Stimulated activated CD4-positive, alpha-beta T cell treated with anti-CD3 and anti-CD28 coated beads, Interleukin-4, amount 100 ng/mL, for 4 hours (primary cell): Measurements from ENCODE around the gene MFSD2A.
A peak's percentile ranks its signal among the peaks of the same experiment; 100 is the strongest.
"Not testable (repeated sequence)": the region's sequence is repeated elsewhere in the genome, so short reads cannot be mapped to it uniquely, and the experiment has no call there.

Experiments
- DNase-seq, 2 experiments: peaks; one replicate each; pipeline ENCODE4 v3.0.0-alpha.2; 2020

Gene MFSD2A

DNA sequence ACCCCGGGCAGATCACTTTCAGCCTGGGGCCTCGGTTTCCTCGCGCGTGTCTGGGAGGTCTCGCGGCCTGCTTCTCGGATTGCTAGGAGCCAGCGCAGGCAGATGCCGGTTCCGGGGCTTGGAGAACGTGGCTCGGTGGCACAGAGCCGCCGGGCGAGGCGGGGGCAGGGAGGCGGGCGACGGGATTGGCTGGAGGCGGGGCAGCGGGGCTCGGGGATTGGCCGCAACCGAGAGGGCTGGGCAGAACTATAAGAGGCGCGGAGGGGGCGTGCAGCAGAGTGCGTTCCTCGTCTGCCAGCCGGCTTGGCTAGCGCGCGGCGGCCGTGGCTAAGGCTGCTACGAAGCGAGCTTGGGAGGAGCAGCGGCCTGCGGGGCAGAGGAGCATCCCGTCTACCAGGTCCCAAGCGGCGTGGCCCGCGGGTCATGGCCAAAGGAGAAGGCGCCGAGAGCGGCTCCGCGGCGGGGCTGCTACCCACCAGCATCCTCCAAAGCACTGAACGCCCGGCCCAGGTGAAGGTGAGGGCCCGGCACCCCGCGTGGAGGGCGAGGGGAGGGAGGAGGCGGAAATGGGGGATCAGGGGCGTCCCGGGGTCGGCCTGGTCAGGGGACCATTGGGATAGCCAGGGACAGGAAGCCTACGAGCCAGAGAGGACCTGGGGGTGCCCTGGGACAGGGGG lies at the start of gene MFSD2A:
MFSD2A (plus strand) TSS at position 276 of the 677 bp plus-strand sequence; CDS start at position 424, 148 bp downstream.
- peak; percentile 92 to 95 for DNase-seq

DNA sequence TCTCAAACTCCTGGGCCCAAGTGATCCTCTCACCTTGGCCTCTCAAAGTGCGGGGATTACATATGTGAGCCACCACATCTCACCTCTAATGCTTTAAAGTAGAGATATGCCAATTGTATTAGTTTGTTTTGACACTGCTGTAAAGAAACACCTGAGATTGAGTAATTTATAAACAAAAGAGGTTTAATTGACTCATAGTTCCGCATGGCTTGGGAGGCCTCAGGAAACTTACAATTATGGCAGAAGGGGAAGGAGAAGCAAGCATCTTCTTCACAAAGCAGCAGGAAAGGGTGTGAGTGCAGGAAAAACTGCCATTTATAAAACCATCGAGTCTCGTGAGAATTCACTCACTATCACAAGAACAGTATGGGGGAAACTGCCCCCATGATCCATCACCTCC lies 49.8 kb upstream of the MFSD2A start:
- no peak for DNase-seq

DNA sequence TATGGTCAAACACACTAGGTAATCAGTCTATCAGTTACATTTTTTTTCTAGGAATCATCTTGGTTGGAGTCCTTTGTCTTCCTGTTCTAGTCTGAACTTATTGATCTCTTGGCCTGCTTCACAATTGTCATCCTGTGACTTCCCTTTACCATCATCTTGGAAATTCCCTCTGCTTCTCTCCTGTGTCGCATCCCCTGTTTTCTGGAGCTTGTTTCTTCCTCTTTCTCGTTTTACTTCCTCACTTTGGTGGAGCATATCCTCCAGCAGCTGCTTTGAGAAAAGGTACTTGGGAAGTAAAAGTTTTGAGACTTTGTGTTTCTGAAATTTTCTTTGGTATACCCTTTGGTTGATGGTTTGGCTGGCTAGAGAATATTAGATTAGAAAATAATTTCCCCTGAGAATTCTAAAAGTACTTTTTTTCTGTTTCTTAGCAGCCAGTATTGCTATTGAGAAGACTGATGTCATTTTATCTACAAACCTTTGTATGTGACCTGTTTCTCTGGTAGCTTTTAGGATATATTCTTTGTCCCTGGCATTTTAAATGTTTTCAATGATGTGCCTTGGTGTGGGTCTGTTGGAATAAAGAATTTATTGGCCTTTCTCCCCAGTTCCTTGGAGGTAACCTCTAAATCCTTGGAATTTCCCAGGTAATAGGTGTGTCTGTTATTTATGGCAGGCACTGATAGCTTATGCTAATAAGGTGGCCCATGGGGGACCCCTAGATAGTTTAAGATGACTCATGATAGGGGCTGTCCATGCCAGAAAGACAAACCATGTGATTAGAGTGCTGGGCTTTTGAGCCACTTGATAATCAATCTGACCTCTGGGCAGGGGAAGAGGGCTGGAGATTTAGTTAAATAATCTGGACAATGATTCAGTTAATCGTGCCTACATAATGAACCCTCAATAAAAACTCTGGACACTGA lies 47.2 kb upstream of the MFSD2A start:
- DNase-seq: no peak

DNA sequence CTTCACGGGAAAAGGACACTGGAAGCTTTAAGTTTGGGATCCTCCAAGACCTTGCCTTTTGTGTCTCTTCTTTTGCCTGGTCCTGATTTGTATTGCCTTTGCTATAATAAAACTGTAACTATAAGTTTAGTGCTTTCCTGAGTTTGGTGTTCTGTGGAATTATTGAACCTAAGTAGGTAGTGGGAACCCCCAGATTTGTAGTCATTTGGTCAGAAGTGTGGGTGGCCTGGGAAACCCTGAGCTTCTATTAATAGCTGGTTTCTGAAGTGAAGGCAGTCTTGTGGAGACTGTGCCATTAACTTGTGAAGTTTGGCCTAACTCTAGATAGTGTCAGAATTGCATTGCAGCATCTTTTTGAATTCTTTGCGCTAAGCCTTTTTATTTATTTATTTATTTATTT lies 46.4 kb upstream of the MFSD2A start:
- no peak for DNase-seq

DNA sequence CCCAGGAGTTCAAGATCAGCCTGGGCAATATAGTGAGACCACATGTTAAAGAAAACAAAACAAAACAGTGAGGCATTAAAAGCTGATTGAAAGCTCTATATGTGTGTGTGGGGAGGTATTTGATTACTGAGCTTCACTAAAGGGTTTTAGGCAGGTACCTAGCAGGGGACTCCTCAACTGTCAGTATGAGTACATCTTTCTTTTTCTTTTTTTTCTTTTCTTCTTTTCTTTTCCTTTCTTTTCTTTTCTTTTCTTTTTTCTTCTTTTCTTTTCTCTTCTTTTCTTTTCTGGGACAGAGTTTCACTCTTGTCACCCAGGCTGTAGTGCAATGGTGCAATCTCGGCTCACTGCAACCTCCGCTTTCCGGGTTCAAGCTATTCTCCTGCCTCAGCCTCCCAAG lies 44.7 kb upstream of the MFSD2A start:
- no peak for DNase-seq

DNA sequence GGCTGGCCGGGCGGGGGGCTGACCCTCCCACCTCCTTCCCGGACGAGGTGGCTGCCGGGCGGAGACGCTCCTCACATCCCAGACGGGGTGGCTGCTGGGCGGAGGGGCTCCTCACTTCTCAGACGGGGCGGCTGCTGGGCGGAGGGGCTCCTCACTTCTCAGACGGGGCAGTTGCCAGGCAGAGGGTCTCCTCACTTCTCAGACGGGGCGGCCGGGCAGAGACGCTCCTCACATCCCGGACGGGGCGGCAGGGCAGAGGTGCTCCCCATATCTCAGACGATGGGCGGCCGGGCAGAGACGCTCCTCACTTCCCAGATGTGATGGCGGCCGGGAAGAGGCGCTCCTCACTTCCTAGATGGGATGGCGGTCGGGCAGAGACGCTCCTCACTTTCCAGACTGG lies 41.8 kb upstream of the MFSD2A start:
- not testable (repeated sequence) for DNase-seq

DNA sequence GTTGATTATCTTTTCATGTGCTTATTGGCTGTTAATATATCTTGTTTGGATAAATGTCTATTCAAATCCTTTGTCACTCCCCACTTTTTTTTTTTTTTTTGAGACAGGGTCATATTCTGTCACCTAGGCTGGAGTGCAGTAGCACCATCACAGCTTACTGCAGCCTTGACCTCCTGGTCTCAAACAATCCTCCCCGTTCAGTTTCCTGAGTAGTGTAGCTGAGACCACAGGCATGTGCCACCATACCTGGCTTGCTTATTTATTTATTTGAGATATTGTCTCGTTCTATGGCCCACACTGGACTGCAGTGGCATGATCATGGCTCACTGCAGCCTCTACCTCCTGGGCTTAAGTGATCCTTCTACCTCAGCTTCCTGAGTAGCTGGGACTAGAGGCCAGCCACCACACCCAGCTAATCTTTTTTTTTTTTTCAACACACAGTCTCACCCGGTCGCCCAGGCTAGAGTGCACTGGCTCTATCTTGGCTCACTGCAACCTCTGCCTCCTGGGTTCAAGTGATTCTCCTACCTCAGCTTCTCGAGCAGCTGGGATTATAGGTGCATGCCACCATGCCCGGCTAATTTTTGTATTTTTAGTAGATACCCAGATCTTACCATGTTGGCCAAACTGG lies 39.3 kb upstream of the MFSD2A start:
- no peak for DNase-seq

DNA sequence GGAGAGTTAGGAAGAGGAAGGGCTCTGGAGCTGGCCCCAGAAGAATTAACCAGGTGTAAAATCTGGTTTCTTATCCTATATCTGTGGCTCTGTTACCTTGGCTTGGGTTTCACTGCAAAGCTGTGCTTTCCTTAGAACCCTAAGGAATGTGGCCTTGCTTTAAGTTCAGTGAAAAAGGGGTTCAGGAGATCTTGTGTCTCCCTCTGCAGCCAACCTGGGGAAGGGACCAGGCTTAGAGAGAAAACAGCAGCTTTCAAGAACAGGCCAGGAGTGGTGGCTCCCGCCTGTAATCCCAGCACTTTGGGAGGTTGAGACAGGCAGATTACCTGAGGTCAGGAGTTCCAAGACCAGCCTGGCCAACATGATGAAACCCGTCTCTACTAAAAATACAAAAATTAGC lies 37.1 kb upstream of the MFSD2A start:
- no peak for DNase-seq

DNA sequence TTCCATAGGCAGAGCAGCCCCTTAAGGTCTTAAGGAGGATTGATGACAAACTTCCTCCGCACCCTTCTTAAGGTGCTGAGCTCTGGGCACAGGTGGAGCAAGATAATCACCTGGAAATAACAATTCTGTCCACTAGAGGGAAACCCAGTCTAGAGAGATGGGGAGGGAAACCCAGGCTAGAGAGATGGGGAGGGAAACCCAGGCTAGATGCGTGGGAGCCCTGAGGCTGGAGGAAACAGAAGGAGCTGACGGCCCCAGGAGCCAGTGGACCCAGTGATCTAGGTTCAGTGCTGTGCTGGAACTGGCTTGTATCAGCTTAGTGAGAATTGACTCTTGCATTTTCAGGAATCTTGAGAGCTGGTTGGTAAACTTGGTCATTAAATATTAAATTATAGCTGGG lies 35.4 kb upstream of the MFSD2A start:
- DNase-seq: peak; percentile 24 to 52

DNA sequence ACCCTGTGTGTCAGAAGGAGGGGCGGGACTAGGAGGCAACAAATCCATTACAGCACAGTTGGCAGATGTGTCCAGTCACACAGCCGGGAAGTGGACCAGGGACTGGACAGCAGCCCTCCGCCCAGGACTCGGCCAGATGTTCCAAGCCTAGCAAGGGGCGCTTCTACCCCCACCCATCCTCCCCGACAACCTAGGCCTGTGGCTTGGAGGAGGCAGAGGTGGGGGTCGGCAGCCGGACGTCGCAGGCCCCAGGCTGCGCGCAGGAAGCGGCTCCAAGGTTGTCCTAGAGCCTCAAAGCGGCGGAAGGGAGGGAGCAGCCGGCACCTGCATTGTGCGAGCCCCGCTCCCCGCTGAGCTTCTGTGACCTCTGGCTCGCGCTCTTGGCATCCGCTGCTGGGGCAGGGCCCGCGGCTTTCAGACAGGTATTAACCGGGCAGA lies 32.7 kb upstream of the MFSD2A start:
- no peak for DNase-seq

DNA sequence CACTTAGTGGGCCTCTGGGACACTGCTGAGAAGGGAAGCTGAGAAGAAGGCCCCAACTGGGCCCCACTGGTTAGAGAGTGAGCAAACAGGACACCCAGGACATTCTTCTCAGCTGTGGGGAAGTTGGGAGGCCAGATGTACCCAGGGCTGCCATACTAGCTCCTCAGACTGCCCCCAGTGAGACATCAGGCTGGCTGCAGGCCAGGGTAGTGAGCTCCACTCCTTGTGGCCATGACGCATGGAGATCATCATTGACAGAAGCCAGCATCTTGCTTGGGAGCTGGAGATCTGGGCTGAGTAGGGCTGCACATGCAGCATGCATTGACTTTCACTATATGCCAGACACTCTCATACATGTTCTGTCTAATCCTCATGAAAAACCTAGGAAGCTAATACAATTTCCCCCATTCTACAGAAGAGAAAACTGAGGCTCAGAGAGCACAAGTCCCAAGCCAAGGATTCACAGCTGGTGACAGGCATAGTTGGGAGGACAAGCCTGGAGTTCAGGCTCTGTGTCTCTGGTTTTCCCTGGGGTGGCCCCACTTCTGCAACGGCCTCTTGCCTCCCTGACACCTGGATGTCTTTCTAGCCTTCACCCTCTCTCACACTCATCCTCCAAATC lies 29.1 kb upstream of the MFSD2A start:
- DNase-seq: no peak

DNA sequence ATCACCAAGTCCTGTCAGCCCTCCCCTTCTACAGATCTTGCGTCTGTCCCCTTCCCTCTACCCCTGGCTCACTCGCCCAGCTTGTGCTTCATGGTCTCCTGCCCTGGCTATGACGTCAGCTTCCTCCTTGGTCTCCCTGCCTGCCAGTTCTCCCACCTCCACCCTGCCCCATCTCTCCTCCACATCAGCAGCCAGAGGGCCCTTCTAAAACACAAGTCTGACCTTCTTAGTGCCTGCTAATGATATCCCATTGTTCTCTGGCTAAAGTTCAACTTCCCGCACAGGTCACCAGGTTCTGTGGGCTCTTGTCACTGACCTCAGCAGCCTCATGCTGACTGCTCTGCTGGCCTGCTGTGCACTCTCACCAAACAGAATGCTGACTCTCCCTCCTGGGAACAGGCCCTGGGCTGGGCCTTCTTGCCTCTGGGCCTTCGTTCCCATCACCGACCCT lies 28.6 kb upstream of the MFSD2A start:
- no peak for DNase-seq

DNA sequence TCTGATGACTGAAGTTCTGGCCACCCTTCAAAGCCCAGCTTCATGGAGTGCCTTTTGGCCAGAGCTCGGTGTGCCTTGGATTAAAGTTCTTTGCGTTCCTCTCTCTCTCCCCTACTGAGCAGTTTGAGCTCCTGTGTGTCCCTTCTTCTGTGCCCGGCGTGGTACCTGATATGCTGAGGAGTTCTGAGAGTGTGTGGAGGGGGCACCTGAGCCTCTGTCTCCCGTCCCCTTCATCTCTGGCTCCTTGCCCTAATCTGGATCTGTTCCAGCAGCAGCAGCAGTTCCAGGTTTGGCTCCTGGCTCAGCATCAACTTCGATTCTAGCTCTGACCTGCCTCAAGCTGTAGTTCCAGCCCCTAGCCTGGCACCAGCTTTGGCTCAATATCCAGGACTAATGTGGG lies 28.1 kb upstream of the MFSD2A start:
- DNase-seq: no peak

DNA sequence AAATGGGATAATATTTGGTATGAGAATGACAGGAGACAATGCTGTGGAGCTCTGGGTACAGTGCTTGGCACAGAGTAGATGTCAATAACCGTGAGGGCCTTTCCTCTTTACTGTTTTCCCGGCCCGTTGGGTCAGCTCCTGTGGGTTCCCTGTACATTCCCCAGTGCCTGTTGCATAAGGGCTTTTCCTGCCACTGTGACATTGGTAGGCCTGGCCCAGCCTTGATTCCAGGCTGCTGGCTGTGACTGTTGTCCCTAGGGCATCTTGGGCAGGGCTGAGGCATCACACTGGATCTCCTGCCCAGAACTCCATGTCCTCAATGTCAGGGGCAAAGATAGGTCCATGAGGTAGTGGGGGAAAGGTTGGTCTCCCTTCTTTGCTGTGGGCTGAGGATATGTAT lies 27.4 kb upstream of the MFSD2A start:
- DNase-seq: no peak

DNA sequence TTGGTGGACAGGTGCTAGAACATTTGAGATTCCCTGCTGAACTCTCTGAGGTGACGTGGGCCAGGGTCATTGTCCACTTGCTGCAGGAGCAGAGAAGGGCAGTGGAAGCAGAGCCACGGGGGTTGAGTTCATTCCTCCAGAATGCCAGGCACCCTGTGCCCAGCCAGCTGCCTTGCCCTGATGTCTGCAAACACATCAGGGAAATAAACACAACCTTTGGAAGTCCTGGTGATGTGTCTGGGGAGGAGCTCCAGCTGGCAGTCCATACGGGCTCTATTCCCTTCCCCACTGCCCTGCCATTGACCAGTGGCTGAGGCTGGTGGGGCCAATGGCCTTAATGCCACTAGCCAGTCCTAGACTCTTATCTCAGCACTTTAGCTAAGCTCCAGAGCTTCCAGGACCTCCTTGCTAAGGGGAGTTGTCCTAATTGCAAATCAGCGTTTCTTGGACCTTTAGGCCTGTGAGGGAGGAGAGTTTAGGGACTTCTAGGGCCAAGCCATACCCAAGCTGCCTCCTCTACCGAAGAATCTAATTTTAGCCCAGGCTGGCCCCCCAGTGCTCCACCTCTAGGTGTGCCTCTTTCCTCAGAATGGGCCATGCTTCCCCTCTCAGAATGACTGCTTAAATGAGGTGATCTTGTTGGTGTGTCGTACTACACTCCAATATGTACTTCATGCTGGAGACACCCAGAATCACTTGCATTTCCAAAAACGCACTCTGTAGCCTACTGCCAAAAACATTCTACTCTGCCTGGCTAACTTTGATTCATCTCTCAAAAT lies 25.9 kb upstream of the MFSD2A start:
- no peak for DNase-seq

DNA sequence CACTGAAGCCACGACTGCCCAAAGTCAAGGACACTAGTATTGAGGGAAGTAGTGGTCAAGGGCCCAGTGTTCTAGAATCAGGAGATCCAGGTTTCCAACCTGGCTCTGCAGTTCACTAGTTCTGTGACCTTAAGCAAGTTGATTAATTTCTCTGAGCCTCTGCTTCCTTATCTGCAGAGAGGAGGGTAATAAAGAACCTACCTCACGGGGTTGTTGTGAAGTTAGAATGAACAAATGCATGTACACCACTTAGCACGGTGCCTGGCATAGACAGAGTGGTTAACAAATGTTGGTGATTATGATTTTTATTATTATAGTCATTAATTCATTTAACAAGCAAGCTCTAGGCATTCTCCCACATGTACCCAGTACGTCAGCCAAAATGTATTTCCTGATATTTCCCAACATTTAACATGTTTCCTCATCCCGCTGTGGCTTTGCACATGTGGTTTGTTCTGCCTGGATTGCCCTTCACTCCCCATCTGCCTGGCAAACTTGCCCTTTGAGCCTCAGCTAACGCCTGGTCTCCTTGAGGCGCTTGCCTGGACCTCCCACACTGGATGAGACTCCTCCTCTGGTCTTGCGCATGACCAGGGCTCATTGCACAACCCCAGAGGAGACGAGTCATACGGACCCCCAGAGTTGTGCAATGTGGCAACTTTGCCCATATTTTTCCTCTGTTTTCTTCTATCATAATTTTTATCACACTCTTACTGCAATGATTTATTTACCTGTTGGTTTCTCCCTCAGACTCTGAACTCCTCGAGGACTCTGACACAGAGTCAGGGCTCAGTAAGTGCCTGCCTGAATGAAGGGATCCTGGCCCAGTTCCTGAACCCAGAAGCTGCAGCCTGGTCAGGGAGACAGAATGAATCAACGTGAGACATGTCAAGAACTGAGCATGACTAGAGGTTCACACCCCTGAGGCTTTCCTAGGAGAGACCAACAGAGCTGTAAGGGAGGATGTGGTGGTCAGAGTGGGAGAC lies 20.7 kb upstream of the MFSD2A start:
- no peak for DNase-seq

DNA sequence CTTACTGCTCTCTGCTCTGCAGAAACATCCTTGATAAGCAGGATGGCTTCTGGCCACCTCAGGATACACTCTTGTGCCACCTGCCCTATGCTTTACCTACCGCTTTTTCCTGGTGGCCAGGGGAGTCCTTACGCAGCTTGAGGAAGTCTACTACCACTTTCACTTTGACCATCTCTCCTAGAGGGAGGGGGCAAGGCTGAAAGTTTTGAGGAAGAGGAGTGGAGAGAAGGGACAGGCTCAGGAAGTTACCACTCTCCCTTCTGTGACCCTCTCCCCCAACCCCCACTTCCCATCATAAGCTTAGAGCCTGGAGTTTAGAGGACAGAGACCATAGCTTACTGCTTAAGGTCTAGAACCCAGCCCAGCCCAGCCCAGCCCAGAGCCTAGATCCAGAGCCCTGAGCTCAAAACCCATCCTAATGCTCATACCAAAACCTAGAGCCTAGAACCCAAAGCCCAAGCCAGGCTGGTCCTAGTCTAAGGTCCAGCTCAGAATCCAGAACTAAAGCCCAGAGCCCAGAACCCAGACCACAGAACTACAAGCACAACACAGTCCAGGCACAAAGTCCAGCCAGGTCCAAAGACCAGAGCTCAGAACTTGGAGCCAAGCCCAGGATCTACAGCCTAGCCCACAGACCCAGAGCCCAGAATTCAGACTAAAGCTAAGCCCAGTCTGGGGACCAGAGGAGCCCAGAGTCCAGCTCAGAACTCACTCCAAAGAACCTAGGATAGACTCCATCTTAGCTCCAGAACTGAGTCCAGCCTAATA lies 18.0 kb upstream of the MFSD2A start:
- DNase-seq: no peak

DNA sequence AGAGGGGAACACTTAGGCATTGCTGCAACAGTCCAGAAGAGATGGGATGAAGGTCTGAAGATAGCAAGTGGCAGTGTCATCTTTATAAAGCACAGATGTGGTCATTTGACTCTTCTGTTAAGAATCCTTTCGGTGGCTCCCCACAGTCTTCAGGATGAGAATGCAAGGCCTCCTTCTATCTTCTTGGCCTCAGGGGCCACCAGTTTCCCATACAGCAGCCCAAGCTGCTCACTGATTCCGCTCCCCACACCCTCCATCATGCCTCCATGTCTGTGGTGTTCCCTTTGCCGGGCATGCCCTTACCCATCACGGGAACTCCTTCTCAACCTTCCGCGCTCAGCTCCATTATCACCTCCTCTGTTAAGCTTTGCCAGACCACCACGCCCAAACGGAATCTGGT lies 16.1 kb upstream of the MFSD2A start:
- no peak for DNase-seq

DNA sequence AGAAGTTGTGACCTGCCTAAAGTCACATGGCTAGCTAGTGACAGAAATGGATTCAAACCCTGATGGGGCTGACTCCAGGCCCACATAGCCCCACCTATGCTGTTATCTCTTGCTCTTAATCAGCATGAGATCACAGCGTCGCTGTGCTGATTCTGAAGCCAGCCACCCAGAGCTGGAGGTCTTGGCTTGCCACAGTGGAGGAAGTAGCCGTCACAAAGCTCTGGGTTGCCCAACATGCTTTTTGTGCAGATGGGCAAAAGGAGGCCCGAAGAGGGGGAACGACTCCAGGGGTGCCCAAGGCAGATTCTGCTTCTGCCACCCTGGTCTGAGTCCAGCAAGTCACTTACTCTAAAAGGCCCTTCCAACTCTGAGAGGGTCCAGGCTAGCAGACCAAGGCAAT lies 14.7 kb upstream of the MFSD2A start:
- DNase-seq: no peak
